CD4-positive, alpha-beta T cell treated with Interleukin-17A for 4 hours (primary cell): ENCODE measurements around the gene EVA1A.

Experiments used
- DNase-seq: peaks from one replicate; pipeline ENCODE4 v3.0.0-alpha.2; 2020; ENCODE audit warnings: mixed read lengths

Gene EVA1A

DNA sequence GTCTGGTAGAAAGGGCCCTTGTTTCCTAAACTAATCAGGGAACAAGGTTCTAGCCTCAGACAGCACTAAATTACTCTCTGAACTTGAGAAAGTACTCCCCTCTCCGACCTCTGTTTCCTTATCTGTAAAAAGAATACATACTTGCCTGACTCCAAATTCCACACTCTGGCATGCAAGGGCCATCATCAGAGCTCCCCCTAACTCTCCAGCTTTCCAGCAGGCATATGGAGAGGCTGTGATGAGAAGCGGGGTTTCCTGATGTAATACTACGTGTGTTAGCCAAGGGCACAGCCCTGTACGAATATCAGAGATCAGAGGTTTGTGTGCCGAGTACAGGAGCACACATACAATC is 1.8 kb upstream of the EVA1A start:
- no peak for DNase-seq

DNA sequence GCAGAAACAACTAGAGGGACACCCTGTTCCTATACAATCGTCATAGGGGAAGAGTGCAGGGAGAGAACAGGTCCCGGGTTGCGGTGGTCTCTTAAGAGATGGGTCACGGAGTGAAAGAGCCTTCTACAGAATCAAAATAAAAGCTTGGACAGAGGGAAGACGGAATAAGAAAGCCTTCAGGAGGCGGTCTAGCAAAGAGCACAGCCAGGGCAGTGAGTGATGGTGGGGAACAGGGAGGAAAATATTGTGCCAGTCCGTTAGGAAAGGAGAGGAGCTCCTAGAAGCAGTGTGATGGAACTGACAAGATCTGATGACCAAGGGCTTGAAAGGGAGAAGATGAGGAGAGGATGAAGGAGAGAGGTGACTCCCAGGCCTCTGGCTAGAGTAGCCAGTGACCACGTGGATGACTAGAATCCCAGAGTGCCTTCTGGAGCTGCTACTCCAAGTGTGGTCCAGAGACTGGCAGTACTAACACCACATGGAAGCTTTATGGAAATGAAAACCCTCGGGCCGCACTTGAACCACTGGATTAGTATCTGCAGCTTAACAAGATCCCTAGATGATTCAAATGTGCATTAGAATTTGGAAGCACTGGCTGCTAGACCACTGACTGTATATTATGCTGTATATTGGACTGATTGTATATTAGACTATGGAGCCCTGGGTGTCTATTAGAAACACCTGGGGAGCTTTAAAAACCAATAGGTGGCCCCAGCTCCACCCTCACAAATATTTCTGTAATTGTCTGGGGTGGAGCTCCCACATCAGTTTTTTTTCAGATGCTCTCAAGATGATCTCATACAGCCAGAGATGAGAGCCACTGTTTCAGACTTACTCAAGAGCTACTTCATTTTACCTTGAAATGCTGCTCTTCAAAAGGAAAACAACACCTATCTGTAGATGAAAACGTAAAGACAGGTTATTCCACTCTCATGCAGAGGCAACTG is 1.1 kb upstream of the EVA1A start:
- DNase-seq: no peak

DNA sequence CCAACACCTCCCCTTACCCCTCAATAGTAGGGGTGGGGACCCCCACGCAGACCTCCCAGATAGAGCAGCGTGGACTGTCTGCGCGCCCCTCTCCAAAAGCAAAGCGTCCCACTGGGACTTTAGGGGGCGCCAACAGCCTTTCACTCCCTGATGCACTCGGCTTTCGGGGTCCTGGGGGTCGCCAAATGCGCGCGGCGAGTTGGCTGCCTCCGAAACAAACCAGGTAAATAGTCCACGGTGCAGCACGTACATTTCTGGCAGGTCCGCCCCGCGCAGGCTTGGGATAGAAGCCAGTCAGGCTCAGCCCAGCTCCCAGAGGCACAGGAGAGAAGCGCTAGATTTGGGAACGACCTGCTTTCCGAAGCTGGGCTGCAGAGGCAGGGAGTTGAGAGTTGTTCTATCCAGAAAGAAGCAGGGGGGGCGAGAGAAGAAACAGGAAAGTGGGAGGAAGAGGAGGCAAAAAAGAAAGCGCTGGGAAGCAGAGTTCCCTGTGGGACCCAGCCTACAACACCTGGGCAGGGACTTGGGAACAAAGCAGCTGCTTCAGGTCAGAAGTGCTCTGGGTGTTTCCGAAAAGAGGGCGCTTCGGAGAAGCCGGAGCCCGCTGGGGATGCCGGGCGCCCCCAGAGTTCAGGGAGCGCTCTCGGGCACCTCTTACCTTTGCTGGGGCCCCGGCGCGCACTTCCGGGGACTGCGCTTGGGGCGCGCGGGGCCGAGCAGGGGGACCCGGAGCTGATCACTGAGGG is 544 bp downstream of the EVA1A start:
- peak; percentile 7 for DNase-seq

DNA sequence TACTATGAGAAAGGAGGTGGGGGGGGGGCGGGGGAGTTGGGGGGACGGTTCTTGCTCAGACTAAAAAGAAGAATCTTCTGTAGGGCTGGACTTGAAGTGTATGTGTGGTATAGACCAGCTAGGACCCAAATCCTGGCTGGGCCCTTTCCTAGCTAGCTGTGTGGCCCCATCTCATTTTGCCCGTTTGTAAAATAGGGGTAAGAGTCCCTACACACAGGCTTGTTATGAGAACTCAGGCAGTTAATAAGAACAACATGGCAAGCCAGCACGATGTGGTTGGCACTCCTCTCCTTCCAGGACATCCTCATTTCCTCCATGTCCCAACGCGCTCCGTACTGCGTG is 1.1 kb downstream of the EVA1A start:
- DNase-seq: no peak

DNA sequence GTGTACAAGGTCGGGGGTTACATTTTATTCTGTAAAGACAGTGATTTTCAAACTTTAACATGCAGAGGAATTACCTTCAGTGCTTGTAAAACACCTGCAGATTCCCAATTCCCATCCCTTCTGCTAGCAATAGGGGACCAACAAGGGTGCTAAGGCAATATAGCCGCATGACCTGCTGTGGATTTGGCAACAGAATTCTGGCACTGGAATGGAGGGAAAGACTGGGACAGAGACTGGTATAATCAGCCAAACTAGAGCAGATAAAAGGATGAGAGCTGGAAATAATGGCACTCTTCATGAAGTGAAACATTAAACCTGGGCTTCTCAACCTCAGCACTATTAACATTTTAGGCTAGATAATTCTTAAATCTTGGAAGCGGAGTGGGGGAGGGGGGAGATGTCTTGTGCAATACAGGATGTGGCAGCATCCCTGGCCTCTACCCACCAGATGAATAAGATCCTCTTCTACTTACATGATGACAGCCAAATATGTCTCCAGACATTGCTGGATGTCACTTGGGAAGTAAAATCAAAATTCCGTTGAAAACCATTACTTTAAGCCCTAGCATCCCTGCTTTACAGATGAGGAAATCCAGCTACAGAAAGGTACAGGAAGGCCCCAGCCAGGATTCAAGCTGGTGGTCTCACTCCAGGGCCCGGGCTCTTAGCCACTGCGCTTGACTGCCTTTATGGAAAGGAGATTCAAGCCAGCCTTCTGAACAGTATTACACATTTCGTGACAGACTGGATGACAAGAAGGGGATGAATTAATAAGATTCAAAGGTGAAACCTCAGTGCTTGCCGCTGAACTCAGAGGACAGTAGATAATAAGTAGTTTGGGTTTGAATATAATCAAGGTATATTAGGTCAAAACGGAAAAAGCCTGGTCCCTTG is 1.7 kb downstream of the EVA1A start:
- no peak for DNase-seq

DNA sequence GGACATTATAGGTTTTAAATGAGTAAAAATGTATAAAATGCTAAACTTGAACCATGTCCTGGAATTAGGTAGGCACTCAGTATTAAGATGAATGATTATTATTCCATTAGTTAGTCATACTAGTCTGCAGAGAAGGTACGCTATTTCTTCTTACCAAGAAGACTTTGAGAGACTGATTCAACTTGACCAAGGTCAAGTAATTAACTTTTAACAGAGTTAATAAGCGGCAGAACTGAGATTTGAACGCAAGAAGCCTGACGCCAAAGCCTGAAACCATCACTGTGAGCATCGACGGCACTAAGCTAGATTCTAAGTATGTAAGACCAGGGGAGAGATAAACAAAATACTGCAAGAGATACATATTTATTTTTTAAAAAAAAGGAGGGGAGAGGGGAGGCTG is 2.6 kb downstream of the EVA1A start:
- no peak for DNase-seq

DNA sequence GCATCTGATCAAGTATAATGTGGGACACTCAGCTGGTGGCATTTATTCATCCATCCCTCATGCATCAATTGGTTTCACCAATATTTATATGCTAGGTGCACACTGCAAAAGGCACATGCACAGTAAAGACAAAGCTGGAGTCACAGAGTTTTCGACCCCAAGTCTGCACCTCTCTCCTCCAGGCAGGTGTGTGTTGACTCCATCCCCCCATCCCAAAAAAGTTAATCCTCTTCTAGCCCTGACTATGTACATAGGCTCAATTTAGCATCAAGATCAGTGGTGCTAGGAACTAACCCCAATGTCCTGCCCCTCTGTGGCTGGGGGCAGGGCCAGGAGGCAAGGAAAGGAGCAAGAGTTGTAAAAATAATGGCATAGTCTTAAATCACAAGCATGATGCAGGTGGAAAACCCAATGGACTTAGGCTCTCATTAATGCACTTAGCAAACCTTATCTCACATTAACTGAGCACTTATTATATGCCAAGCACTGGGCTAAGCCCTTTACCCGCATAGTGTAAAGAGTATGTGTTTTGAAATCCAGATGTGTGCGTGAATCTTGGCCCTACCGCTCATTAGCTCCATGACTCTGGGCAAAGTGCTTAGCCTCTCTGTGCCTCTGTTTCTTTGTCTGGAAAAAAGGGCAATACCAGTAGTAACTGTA is 3.1 kb downstream of the EVA1A start:
- DNase-seq: no peak

DNA sequence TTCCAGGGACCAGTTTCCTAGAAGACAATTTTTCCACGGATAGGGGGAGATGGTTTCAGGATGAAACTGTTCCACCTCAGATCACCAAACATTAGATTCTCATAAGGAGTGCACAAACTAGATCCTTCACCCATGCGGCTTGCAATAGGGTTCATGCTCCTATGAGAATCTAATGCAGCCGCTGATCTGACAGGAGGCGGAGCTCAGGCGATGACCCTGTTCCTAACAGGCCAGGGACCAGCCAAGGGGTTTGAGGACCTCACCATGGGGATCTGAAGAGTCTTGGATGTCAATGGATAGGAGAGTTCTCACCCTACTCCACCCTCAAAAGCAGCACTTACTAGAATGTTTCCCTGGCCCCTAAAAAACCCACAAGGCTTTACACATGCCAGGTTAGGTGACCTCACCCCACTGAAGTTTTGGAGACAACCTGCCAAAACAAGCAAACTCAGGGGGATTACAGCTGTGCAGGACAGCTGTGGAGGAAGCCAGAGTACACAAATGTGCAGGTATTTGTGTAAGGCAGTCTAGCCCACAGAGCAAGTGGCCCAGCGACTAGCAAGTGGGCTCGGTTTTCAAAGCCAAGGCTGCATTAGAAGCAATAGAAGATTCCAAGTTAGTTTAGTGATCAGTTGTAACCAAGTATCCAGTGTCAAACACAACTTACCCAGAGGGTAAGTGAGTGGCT is 3.9 kb downstream of the EVA1A start:
- no peak for DNase-seq

DNA sequence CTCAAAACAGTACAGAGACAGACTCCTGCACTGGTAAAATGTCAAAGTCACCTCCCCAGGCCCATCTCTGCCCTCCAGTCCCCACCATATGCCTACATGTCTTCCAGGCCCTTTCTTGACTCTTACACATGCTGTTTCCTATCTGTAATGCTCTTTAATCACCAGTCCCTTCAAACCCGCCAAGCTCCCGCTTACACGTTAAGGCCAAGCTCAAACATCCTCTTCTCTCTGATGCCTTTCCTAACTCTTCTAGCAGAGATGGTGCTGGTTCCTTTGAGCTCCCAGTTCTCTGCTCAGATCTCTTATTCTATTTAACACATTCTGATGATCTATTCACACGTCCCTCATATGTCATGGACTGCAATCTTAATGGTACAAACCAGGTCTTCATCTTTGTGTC is 5.0 kb downstream of the EVA1A start:
- no peak for DNase-seq

DNA sequence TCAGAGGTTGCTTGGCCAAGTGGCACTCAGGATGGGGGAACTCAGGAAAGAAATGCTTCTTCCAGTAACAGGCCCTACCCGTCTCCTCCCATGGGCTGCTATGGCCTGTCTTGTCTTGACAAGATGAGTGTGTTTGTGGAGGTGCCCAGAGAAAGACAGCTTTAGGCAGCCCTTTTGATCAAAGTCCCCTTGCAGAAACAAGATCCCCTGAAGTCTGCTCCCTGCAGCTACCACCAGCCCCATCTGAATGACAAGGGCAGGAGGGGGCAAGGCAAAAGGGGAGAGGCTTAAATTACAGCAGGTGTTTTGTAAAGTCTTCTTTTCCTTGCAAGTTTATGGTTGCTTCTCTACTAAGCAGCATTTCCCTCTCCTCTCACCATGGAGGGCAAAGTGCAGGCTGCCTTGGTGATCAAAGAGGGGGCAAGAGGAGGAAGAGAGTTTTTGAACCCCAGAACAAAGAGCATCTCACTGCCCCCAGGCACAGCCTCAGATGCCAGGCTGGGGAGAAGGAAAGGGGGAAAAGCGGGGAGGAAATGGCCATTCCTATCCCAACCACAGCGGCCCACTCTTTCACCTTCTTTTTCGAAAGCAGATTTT is 6.7 kb downstream of the EVA1A start:
- no peak for DNase-seq

DNA sequence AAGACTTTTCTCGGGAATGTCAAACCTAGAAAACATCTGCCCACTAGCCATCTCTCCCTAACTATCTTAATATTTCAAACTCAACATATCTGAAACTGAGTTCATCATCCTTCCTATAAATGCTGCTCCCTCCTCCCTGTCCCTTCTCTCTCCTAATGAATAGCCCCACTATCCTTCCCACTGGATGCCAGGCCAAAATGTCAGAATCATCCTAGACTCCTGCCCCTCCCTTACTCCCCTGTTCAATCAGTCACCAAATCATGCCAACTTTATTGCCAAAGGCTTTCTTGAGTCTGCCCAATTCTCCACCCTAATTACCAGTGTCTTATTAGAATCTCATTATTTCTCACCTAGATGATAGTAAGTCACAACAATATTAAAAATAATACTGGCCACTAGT is 8.5 kb downstream of the EVA1A start:
- DNase-seq: no peak

DNA sequence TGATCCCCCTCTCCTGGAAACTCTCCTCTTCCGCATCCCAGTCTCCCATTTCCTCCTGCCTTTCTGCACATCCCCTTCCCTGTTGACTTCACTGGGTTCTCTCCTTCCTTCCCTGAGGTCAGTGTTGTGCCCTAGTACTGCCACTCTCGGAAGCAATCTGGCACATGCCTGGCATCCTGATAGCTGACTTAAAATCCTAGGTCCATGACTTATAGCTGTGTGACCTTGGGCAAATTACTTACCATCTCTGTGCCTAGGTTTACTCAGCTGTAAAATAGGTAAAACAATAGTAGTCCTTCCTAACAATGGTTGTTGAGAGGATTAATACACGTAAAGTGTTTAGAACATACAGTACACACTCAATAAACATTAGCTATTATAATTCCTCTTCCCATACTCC is 9.3 kb downstream of the EVA1A start:
- DNase-seq: no peak

DNA sequence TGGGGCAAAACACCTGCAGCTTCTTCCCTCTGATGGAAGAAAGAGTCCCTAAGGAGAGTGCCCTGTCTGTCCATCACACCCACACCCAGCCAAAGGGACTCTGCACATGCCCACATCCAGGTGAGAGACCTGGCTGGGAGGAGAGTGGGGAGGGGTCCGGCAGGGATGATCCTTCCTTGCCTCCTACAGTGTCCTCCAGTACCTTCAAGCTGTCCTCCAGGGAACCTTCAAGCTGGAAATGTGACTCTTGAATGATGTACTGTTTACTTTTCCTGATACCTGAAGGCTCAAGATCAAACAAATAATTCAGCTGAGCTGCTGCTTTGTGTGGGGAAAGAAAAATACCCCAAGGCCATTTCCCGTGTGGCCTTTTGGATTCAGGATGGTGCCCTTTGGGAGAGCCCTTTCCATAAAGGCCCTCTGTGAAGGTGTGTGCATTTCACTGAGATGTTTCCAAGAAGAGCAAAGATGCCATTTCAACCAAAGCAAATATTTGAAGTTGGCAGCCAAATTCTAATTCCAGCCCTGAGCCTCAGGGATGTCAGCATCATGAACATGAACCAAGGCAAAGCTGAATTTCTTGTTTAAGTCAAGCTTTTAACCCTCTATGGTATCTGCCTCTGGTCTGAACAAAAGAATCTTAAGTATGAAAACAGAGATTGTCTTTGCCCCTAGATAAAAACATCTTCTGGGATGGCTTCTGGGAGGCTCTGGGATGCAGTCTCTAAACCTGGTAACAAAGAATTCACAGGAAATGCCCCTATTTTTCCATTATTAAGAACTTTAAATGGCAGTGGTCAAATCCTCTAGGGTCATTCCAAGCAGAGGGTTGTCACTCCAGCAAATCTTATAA is 11.1 kb downstream of the EVA1A start:
- DNase-seq: no peak

DNA sequence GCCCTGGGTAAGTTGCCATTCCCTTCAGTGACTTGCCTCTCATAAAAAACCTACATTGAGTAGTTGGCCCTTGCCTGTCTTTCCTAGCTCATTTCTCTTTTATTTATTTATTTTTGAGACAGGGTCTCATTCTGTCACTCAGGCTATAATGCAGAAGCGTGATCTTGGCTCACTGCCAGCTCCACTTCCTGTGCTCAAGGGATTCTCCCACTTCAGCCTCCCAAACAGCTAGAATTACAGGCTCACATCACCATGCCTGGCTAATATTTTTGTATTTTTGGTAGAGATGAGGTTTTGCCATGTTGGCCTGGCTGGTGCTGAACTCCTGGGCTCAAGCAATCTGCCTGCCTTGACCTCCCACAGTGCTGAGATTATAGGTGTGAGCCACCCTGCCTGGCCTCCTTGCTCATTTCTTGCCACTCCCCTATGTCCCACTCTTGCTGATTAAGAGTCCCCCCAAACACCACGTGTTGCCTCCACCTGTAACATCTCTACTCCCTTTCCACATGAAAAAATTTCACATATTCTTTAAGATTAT is 12.6 kb downstream of the EVA1A start:
- peak; percentile 38 for DNase-seq

DNA sequence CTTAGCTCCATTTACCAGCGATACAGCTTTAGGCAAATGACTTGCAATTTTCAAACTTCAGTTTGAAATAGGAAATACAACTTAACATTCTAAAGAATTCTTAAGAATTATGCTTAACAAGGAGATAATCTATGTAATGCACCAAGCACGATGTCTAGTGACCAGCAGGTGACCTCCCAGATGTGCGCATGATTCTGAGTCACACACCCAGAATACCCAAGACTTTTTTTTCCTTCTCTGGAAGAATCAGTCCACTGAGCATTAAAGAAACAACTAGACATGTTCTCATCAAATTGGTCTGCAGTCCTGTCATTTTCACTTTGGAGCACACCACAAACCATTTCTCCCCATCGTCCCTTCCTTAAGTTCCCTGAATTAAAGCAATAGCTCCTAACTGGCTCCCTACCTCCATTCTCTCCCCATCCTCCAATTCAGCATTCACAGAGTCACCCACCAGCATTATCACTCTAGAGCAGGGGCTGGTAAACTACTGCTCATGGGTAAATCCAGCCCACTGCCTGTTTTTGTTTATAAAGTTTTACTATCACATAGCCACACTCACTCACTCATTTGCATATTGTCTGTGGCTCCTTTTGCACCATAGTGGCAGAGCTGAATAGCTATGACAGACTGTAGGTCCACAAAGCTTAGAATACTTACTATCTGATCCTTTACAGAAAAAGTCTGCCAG is 13.2 kb downstream of the EVA1A start:
- DNase-seq: no peak

DNA sequence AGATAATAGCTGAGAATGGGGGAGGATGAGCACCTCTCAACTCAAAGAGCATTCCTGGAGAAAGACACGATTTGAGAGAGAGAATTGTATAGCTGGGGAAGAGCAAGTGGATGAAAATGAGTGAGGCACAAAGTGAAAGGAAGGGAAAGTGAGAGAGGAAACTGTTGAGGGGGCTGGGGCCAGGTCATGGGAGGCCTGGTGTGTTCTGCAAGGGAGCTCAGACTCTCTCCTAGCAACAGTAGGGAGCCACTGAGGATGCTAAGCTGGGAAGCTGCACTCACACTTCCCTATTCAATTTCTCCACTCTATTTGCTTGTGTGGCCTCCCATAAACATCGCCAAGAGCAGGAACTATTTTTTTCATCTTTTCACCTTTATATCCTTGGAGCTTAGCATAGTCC is 14.8 kb downstream of the EVA1A start:
- no peak for DNase-seq

DNA sequence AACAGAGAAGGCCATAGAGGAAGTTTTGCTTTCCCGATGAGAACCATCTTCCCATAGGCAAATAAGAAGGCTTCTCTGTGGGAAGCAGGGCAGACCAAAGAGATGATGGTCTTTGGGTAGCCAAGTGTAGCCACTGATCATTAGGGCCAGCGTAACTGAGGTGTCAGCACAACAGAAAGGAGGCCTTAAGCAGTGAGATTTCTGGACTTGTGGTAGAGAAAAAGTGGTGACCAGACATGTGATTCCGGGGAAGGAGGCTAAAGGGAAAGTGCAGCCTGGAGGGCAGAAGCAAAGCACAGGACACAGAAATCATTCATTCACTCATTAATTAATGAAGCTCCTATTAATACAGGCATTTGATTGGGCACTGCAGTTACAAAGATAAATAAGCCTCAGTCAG is 15.4 kb downstream of the EVA1A start:
- DNase-seq: no peak

DNA sequence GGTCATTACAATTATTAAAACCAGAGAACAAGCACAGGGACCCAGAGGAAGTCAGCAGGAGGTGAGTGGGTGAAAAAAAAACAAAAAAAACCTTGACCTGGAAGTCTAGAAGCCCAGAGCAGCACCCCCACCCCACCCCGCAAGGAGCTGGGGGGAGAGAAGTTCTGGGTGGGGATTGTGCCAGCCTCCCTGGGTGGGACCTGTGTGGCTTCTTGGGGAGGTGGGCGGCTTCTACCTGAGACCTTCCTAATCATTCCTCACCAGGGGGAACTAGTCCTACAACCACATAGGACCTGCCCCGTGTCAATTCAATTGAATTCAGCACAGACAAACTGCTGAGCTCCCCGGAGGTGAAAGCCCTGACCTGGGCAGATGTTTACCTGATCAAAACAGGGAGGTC is 17.3 kb downstream of the EVA1A start:
- DNase-seq: no peak

DNA sequence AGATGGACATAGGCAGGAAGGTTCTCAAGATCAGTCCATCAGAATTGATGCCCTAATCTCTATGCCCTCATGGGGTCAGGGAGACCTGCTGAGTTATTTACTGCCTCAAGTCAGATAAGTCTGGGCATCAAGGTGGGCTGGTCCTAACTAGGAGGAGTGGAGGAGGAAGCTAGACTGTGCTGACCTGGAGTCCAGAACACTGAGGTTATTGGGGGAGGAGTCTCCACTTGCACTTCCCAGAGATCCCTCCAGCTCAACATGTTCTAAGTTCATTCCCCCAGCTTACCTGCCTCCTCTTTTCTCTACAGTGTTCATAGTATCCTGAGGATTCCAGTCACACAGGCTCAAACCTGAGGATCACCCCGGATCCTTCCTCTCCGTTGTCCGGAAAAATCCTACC is 19.3 kb downstream of the EVA1A start:
- DNase-seq: no peak

DNA sequence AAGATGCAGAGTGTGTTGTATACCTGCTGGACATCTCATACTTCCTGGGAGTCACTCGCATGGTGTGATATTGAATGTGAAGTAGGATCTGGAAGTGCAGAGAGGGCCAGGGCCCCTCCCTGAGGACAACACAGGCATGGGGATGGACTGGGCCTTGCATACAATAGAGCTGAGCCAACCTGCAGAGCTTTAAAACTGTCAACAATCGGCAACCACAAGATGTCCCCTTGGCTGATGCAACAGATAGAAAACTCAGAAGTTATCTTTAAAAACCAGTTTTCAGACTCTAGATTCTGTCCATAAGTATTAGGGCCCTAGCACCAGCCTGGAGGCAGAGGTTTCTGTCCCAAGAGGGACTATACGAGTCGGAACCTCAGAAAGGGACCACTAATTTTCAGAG is 19.7 kb downstream of the EVA1A start:
- no peak for DNase-seq
